Posterior vena cava (tissue), 2 donors: ENCODE data around the gene AGBL3. TPM values are rescaled to one million over a fixed set of nuclear protein-coding genes. Genes with fewer than 3 reads are reported as not detected.

Source experiments
- DNase-seq: peaks from one replicate; pipeline ENCODE4 v3.0.0-alpha.2; 2020; ENCODE audit warnings: low spot score
- intact Hi-C, 2 donors: fragments of 100-400 bp; cut with DNase I; formaldehyde crosslinking; loops; one replicate each; pipeline versions ENCODE4 v1.14.1 to v1.14.2; 2022 to 2023
- total RNA-seq, 2 donors: library from RNA; stranded (reverse); fragmentation: NEBNext Ultra II Directional; extraction: Animal tissue kit (Norgen Biotek cat#: 25700); gene quantifications; one replicate each; pipeline ENCODE4 v1.2.1, GENCODE V29; 2021
- donor health status: DM: yes; HTN: yes; CAD: no.
- donor health status: DM: yes; HTN: yes; CAD: no.

The AGBL3 gene
- total RNA-seq, 2 donors from 2014 or later = 4.3 to 5.6 TPM

GRCh38 chr7:135159359-135160085 is 173.2 kb downstream of the AGBL3 start:
- intact Hi-C loops = loop anchor here (10.0 kb wide), 2 partner anchors 175 to 475 kb away; partner anchors contain the start of gene AGBL3 (in 1 of the 2)
- no peak for DNase-seq

GRCh38 chr7:135160098-135160857 is 174.0 kb downstream of the AGBL3 start:
- no peak for DNase-seq
- intact Hi-C loops = loop anchor here (10.0 kb wide), 2 partner anchors 175 to 475 kb away; partner anchors contain the start of gene AGBL3 (in 1 of the 2)

GRCh38 chr7:135160858-135161653 is 174.7 kb downstream of the AGBL3 start:
- intact Hi-C loops = loop anchor here (10.0 kb wide), 2 partner anchors 176 to 476 kb away; partner anchors contain the start of gene AGBL3 (in 1 of the 2)

GRCh38 chr7:135161669-135162068 is 175.4 kb downstream of the AGBL3 start:
- DNase-seq = no peak
- intact Hi-C loops = loop anchor here (10.0 kb wide), 2 partner anchors 177 to 477 kb away; partner anchors contain the start of gene AGBL3 (in 1 of the 2)

More at GRCh38 chr7:135160858-135161653, 174.7 kb downstream of the AGBL3 start:
- no peak for DNase-seq

- no peak for DNase-seq
- intact Hi-C loops = loop anchor here (10.0 kb wide), 2 partner anchors 178 to 478 kb away; partner anchors contain the start of gene AGBL3 (in 1 of the 2)
Measured at GRCh38 chr7:135162382-135163001, 176.2 kb downstream of the AGBL3 start.

- no peak for DNase-seq
- intact Hi-C loops = loop anchor here (5.0 to 10.0 kb wide), 3 partner anchors 177 to 480 kb away; partner anchors contain the start of gene AGBL3 (in 2 of the 2)
Measured at GRCh38 chr7:135164357-135165061, 178.2 kb downstream of the AGBL3 start.

GRCh38 chr7:135165862-135166261 is 179.6 kb downstream of the AGBL3 start:
- DNase-seq = no peak
- intact Hi-C loops = loop anchor here (5.0 to 10.0 kb wide), 3 partner anchors 179 to 481 kb away; partner anchors contain the start of gene AGBL3 (in 2 of the 2)

- intact Hi-C loops = loop anchor here (5.0 to 10.0 kb wide), 3 partner anchors 179 to 482 kb away; partner anchors contain the start of gene AGBL3 (in 2 of the 2)
- no peak for DNase-seq
Measured at GRCh38 chr7:135166338-135166990, 180.2 kb downstream of the AGBL3 start.

- DNase-seq = no peak
- intact Hi-C loops = loop anchor here (5.0 to 10.0 kb wide), 3 partner anchors 180 to 483 kb away; partner anchors contain the start of gene AGBL3 (in 2 of the 2)
Measured at GRCh38 chr7:135167365-135167917, 181.1 kb downstream of the AGBL3 start.

- no peak for DNase-seq
- intact Hi-C loops = loop anchor here (5.0 to 10.0 kb wide), 3 partner anchors 181 to 483 kb away; partner anchors contain the start of gene AGBL3 (in 2 of the 2)
Measured at GRCh38 chr7:135168001-135168400, 181.7 kb downstream of the AGBL3 start.

GRCh38 chr7:135168489-135169140 is 182.3 kb downstream of the AGBL3 start:
- no peak for DNase-seq
- intact Hi-C loops = loop anchor here (5.0 to 10.0 kb wide), 3 partner anchors 181 to 484 kb away; partner anchors contain the start of gene AGBL3 (in 2 of the 2)

GRCh38 chr7:135169141-135169963 is 183.0 kb downstream of the AGBL3 start:
- intact Hi-C loops = loop anchor here (5.0 to 10.0 kb wide), 3 partner anchors 182 to 485 kb away; partner anchors contain the start of gene AGBL3 (in 2 of the 2)
- no peak for DNase-seq

- intact Hi-C loops = loop anchor here (5.0 to 10.0 kb wide), 3 partner anchors 183 to 485 kb away; partner anchors contain the start of gene AGBL3 (in 2 of the 2)
- DNase-seq = no peak
Measured at GRCh38 chr7:135169964-135170273, 183.6 kb downstream of the AGBL3 start.

GRCh38 chr7:135170274-135170997 is 184.1 kb downstream of the AGBL3 start, which contains the start of gene CYREN:
Gene CYREN, minus strand, starts transcription at chr7:135170707. Its CDS starts 1,785 bp downstream, at chr7:135168922.
- intact Hi-C loops = no loop called here
- DNase-seq = peak; percentile 98
